ENCODE data around the gene CASZ1.
A peak's percentile ranks its signal among the peaks of the same experiment; 100 is the strongest.

The CASZ1 gene

DNA sequence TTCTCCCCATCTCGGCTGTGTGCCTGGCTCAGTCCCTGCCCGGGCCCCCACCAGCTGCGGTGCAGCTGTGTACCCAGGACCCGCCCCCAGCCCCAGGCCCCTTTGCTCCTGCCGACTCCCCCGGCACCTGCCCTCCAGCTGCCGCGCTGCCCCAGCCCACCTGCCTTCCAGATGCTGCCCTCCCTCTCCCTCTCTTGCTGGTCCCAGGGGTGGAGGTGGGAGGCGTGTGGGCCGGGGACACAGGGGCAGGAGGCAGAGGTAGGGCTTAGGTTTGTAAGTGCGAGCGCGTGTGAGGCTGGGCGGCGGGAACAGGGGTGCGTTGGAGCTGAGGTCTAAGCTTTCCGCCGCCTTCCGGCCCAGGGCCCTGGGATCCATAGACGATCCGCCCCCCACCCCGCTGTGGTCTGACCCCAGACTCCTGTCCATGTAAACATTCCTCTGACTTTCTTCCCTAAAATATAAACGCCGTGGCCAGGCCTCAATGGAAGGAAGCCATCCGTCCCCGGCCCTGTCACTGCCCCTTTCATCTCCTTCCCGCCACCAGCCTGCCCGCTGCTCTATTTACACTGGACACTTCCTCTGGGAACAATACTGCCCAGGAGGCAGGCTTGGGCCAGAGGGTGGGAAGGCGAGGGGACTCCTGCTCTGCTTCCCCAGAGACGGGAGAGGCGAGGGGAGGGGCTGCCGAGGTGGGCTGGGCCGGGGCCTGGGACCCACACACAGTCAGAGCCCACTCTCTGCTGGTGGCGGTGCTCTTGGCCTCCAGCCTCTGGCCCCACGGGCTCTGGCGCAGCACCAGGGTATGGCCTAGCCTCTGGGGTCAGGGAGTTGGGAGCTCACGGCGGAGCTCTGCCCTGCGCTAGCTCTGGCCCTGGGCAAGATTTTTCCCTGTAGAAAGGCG is 128.3 kb downstream of the CASZ1 start:
- Histone ChIP-seq H3K27me3 (ENCODE audit: insufficient read depth, low read length, poor library complexity) (no peaks in the 10 kb centered on the region), H2AFZ (ENCODE audit: low read depth, low read length) (no peak overlapping the region), H3K79me2 (ENCODE audit: insufficient read depth, low read length) (no peaks in the 10 kb centered on the region), H3K4me3 (ENCODE audit: low read depth in 1 of 2, low read length in 2 of 2) (no peak overlapping the region), H3K4me2 (ENCODE audit: insufficient read depth, low read length) (no peak overlapping the region), H3K36me3 (ENCODE audit: insufficient read depth, low read length) (no peaks in the 10 kb centered on the region; the same call in none of the 2 replicates), H3K9me3 (ENCODE audit: insufficient read depth, low read length, severe bottlenecking) (no peaks in the 10 kb centered on the region), H4K20me1 (ENCODE audit: insufficient read depth, low read length) (peaks cover 34% of the 10 kb centered on the region), H3K9ac (ENCODE audit: low read depth, low read length) (no peak overlapping the region), H3K4me1 (ENCODE audit: insufficient read depth, low read length) (no peaks in the 10 kb centered on the region), H3K27ac (ENCODE audit: low read length) (no peak overlapping the region)
- ATAC-seq (ENCODE audit: insufficient read depth, low read depth): no peak
- DNase-seq: peak; percentile 12
- TF ChIP-seq, protein P1, sequence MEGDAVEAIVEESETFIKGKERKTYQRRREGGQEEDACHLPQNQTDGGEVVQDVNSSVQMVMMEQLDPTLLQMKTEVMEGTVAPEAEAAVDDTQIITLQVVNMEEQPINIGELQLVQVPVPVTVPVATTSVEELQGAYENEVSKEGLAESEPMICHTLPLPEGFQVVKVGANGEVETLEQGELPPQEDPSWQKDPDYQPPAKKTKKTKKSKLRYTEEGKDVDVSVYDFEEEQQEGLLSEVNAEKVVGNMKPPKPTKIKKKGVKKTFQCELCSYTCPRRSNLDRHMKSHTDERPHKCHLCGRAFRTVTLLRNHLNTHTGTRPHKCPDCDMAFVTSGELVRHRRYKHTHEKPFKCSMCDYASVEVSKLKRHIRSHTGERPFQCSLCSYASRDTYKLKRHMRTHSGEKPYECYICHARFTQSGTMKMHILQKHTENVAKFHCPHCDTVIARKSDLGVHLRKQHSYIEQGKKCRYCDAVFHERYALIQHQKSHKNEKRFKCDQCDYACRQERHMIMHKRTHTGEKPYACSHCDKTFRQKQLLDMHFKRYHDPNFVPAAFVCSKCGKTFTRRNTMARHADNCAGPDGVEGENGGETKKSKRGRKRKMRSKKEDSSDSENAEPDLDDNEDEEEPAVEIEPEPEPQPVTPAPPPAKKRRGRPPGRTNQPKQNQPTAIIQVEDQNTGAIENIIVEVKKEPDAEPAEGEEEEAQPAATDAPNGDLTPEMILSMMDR (IDR thresholded peaks at IDR 0.05; ENCODE audit: borderline replicate concordance, extremely low read depth, low read length, poor library complexity, severe bottlenecking): no peak
- TF ChIP-seq EZH2 (IDR thresholded peaks at IDR 0.05; ENCODE audit: borderline replicate concordance, low read depth, low read length, severe bottlenecking): no peak

DNA sequence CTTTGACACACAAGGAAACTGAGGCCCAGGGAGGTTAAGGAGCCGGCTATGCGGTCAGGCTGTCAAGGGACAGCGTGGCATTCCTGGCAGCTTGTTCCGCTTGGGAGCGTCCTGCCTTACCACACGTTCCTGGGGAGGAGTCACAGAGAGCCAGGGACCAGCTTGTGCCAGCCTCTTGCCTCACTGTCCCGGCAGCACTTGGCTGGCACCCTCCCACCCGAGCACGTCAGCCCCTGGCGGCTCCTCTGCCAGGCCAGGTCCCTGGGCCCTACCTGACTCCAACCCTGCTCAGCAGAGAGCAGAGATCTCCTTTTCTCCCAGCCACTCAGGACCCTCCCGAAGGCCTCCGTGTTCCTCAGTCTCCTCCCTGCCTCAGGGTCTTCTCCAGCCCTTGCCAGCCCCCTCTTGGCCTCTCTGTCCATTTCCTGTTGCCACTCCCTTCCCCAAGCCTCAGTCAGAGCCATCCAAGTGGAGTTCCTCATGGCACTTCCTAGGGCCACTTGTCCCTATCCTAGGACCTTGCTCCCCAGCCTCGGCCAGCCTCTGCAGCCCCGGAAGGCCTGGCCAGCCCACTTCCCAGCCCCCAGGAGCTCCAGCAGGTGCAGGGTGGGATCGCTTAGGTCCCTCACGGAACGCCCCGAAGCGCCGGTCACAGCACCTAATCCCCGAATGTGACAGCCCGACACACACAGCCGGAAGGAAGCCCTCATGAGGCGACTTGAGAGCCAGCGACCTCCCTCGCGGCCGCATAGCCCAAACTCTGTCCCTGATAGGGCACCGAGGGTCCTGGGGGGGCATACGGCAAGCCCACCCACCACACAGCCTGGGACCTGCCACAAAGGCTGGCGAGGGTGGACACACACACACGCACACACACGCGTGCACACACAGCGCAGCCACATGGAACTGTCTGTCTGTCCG is 130.3 kb downstream of the CASZ1 start:
- Histone ChIP-seq H4K20me1 (ENCODE audit: insufficient read depth, low read length) (peaks cover 30% of the 10 kb centered on the region), H3K4me3 (ENCODE audit: low read depth in 1 of 2, low read length in 2 of 2) (no peak overlapping the region), H3K27ac (ENCODE audit: low read length) (no peak overlapping the region), H2AFZ (ENCODE audit: low read depth, low read length) (no peak overlapping the region), H3K36me3 (ENCODE audit: insufficient read depth, low read length) (no peaks in the 10 kb centered on the region; the same call in none of the 2 replicates), H3K9ac (ENCODE audit: low read depth, low read length) (no peak overlapping the region), H3K4me1 (ENCODE audit: insufficient read depth, low read length) (no peaks in the 10 kb centered on the region), H3K79me2 (ENCODE audit: insufficient read depth, low read length) (no peaks in the 10 kb centered on the region), H3K27me3 (ENCODE audit: insufficient read depth, low read length, poor library complexity) (no peaks in the 10 kb centered on the region), H3K4me2 (ENCODE audit: insufficient read depth, low read length) (no peak overlapping the region), H3K9me3 (ENCODE audit: insufficient read depth, low read length, severe bottlenecking) (no peaks in the 10 kb centered on the region)
- ATAC-seq (ENCODE audit: insufficient read depth, low read depth) (no peak), DNase-seq (no peak)
- no peak for TF ChIP-seq EZH2 (IDR thresholded peaks at IDR 0.05; ENCODE audit: borderline replicate concordance, low read depth, low read length, severe bottlenecking)
- TF ChIP-seq, protein P1 (IDR thresholded peaks at IDR 0.05; ENCODE audit: borderline replicate concordance, extremely low read depth, low read length, poor library complexity, severe bottlenecking): no peak

DNA sequence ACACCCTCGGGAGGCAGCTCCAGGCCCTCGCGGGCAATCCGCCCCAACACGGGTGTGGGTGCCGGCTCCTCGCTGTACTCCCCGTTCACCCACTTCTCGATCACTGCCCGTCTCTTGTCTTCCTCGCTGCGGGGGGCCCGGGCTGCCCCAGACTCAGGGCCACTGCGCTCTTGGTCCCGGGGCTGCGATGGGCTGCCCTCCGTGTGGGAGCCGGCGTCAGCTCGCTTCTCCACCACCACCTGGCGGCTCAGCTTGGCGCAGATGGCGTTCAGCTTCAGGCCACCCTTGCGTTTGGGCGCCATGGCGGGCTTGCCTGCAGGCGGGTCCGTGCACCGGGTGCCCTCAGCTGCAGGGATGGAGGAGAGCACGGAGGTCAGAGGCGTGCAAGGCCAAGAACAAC is 131.2 kb downstream of the CASZ1 start:
- no peak overlapping the region for H3K9ac ChIP-seq (ENCODE audit: low read depth, low read length)
- H3K4me2 ChIP-seq (ENCODE audit: insufficient read depth, low read length): no peak overlapping the region
- no peak overlapping the region for H2AFZ ChIP-seq (ENCODE audit: low read depth, low read length)
- H3K36me3 ChIP-seq (ENCODE audit: insufficient read depth, low read length): no peaks in the 10 kb centered on the region; the same call in none of the 2 replicates
- no peak for ATAC-seq (ENCODE audit: insufficient read depth, low read depth)
- no peaks in the 10 kb centered on the region for H3K79me2 ChIP-seq (ENCODE audit: insufficient read depth, low read length)
- no peak overlapping the region for H3K4me3 ChIP-seq (ENCODE audit: low read depth in 1 of 2, low read length in 2 of 2)
- no peak overlapping the region for H3K27ac ChIP-seq (ENCODE audit: low read length)
- TF ChIP-seq EZH2 (IDR thresholded peaks at IDR 0.05; ENCODE audit: borderline replicate concordance, low read depth, low read length, severe bottlenecking): no peak
- TF ChIP-seq, protein P1 (IDR thresholded peaks at IDR 0.05; ENCODE audit: borderline replicate concordance, extremely low read depth, low read length, poor library complexity, severe bottlenecking): no peak
- H3K4me1 ChIP-seq (ENCODE audit: insufficient read depth, low read length): no peaks in the 10 kb centered on the region
- no peak for DNase-seq
- H3K27me3 ChIP-seq (ENCODE audit: insufficient read depth, low read length, poor library complexity): no peaks in the 10 kb centered on the region
- H3K9me3 ChIP-seq (ENCODE audit: insufficient read depth, low read length, severe bottlenecking): no peaks in the 10 kb centered on the region
- H4K20me1 ChIP-seq (ENCODE audit: insufficient read depth, low read length): peaks cover 22% of the 10 kb centered on the region

Measured in DND-41 (cell line).